HG03135 (cell line): Measurements from ENCODE around the gene DNAJC6.

Source experiments
- ATAC-seq: cut with Tn5 transposase; IDR thresholded peaks from one replicate; pipeline ENCODE4 v1.9.1; 2021; ENCODE audit warnings: mild to moderate bottlenecking, moderate library complexity; ENCODE audit not compliant: unreplicated experiment

DNAJC6 gene

GRCh38 chr1:65399003-65399402 lies 89.7 kb downstream of the DNAJC6 start:
- ATAC-seq = no peak

- ATAC-seq = no peak
These were observed 92.3 kb downstream of the DNAJC6 start for GRCh38 chr1:65401612-65402011.

- ATAC-seq = no peak
These were observed 95.6 kb downstream of the DNAJC6 start for GRCh38 chr1:65404941-65405340.

- ATAC-seq = no peak
These were observed 98.5 kb downstream of the DNAJC6 start for GRCh38 chr1:65407877-65408276.

GRCh38 chr1:65409314-65409713 lies 100.0 kb downstream of the DNAJC6 start:
- ATAC-seq = no peak

GRCh38 chr1:65409816-65410326 lies 100.5 kb downstream of the DNAJC6 start:
- ATAC-seq = no peak

- no peak for ATAC-seq
These were observed 103.1 kb downstream of the DNAJC6 start for GRCh38 chr1:65412256-65412983.

GRCh38 chr1:65412984-65413375 lies 103.6 kb downstream of the DNAJC6 start:
- no peak for ATAC-seq

- ATAC-seq = no peak
These were observed 105.2 kb downstream of the DNAJC6 start for GRCh38 chr1:65414538-65414937.

GRCh38 chr1:65416767-65417166 lies 107.4 kb downstream of the DNAJC6 start:
- no peak for ATAC-seq

GRCh38 chr1:65417729-65418128 lies 108.4 kb downstream of the DNAJC6 start:
- ATAC-seq = no peak

- no peak for ATAC-seq
These were observed 109.3 kb downstream of the DNAJC6 start for GRCh38 chr1:65418522-65419185.

GRCh38 chr1:65419681-65420589 lies 110.6 kb downstream of the DNAJC6 start:
- peak; percentile 96 for ATAC-seq

GRCh38 chr1:65420590-65421350 lies 111.4 kb downstream of the DNAJC6 start, which contains the start of the genes LEPR and LEPROT:
Gene LEPR, plus strand, starts transcription at chr1:65420668. Its CDS starts 144,898 bp downstream, at chr1:65565566.
Gene LEPROT, plus strand, starts transcription at chr1:65420668. Its CDS starts 57 bp downstream, at chr1:65420725.
- peak; percentile 4 for ATAC-seq

- no peak for ATAC-seq
These were observed 112.1 kb downstream of the DNAJC6 start for GRCh38 chr1:65421351-65422025.

- no peak for ATAC-seq
These were observed 113.2 kb downstream of the DNAJC6 start for GRCh38 chr1:65422241-65423203.

- ATAC-seq = no peak
These were observed 114.7 kb downstream of the DNAJC6 start for GRCh38 chr1:65423884-65424572.

- no peak for ATAC-seq
These were observed 115.2 kb downstream of the DNAJC6 start for GRCh38 chr1:65424573-65424889.
